Mucosa of descending colon (tissue), 3 donors: ENCODE results near the gene CPS1. TPM values are rescaled to one million over a fixed set of nuclear protein-coding genes. Genes with fewer than 3 reads are reported as not detected.

Source experiments
- ATAC-seq: fragments of 200-7000 bp; cut with Tn5 transposase; one replicate; pipeline ENCODE4 v1.9.1; 2020; ENCODE audit warnings: mild to moderate bottlenecking, moderate library complexity
- DNase-seq, 3 donors: peaks; one replicate each; pipeline ENCODE4 v3.0.0-alpha.2; 2020
- H3K36me3 ChIP-seq: fragments of 200-600 bp; one replicate; pipeline ENCODE4 v1.8.0; 2021; ENCODE audit warnings: low read depth, mild to moderate bottlenecking
- H3K4me1 ChIP-seq: fragments of 200-600 bp; one replicate; pipeline ENCODE4 v1.8.0; 2021; ENCODE audit warnings: low read depth, mild to moderate bottlenecking
- H3K4me3 ChIP-seq: fragments of 200-600 bp; one replicate; pipeline ENCODE4 v1.8.0; 2021; ENCODE audit warnings: mild to moderate bottlenecking
- H3K9me3 ChIP-seq: fragments of 200-600 bp; one replicate; pipeline ENCODE4 v1.8.0; 2021; ENCODE audit warnings: mild to moderate bottlenecking
- CTCF ChIP-seq: fragments of 200-600 bp; IDR thresholded peaks from one replicate; pipeline ENCODE4 v1.8.0; 2022; ENCODE audit warnings: antibody characterized with exemption, mild to moderate bottlenecking
- intact Hi-C, 2 donors: fragments of 100-400 bp; cut with DNase I in 1 of 2; cut with micrococcal nuclease in 1 of 2; formaldehyde crosslinking; loops; one replicate each; pipeline versions ENCODE4 v1.11.0 to v1.11.1; 2022; cut with DNase I, micrococcal nuclease
- total RNA-seq, 3 donors: library from RNA; stranded (reverse); fragmentation: NEBNext Ultra II Directional in 2 of 3; extraction: Animal tissue kit (Norgen Biotek cat#: 25700) in 2 of 3; gene quantifications; one replicate each; pipeline versions ENCODE4 v1.2.1 to v1.2.4, GENCODE V29; 2021 to 2023
- donor health status: DM: no; HTN: no; CAD: no; lungs with moderate emphysema.
- donor health status: DM: no; HTN: no; CAD: no.
- donor health status: DM: no; HTN: yes; CAD: no.

CPS1 gene
- total RNA-seq, 3 donors from 2014 or later = 0.29 to 1.5 (median 0.99) TPM

- H3K36me3 ChIP-seq = no peaks in the 10 kb centered on the region
- H3K9me3 ChIP-seq = no peaks in the 10 kb centered on the region
- no peaks in the 10 kb centered on the region for H3K4me1 ChIP-seq
- no peak for ATAC-seq
- DNase-seq = no peak
- H3K4me3 ChIP-seq = no peak overlapping the region
- intact Hi-C loops = no loop called here
- TF ChIP-seq CTCF = no peak
These were observed 48.3 kb downstream of the CPS1 start for GRCh38 chr2:210604666-210605065.

- DNase-seq = no peak
- Histone ChIP-seq H3K36me3 (no peaks in the 10 kb centered on the region), H3K9me3 (no peaks in the 10 kb centered on the region), H3K4me1 (no peaks in the 10 kb centered on the region), H3K4me3 (no peak overlapping the region)
- TF ChIP-seq CTCF = no peak
- intact Hi-C loops = no loop called here
- no peak for ATAC-seq
These were observed 49.6 kb downstream of the CPS1 start for GRCh38 chr2:210606001-210606400.

- Histone ChIP-seq H3K36me3 (no peaks in the 10 kb centered on the region), H3K4me1 (no peaks in the 10 kb centered on the region), H3K9me3 (no peaks in the 10 kb centered on the region), H3K4me3 (no peak overlapping the region)
- ATAC-seq = no peak
- TF ChIP-seq CTCF = no peak
- intact Hi-C loops = no loop called here
- DNase-seq = no peak
These were observed 55.1 kb downstream of the CPS1 start for GRCh38 chr2:210611466-210611865.

GRCh38 chr2:210616074-210616473, 59.7 kb downstream of the CPS1 start:
- no peak for ATAC-seq
- Histone ChIP-seq H3K9me3 (no peaks in the 10 kb centered on the region), H3K4me3 (no peak overlapping the region), H3K36me3 (no peaks in the 10 kb centered on the region), H3K4me1 (no peaks in the 10 kb centered on the region)
- no peak for TF ChIP-seq CTCF
- no peak for DNase-seq
- intact Hi-C loops = no loop called here

- DNase-seq (no peak), ATAC-seq (no peak)
- Histone ChIP-seq H3K4me3 (no peak overlapping the region), H3K9me3 (no peaks in the 10 kb centered on the region), H3K36me3 (no peaks in the 10 kb centered on the region), H3K4me1 (no peaks in the 10 kb centered on the region)
- TF ChIP-seq CTCF = no peak
- intact Hi-C loops = no loop called here
These were observed 60.9 kb downstream of the CPS1 start for GRCh38 chr2:210617318-210617717.

- H3K36me3 ChIP-seq = no peaks in the 10 kb centered on the region
- ATAC-seq = no peak
- intact Hi-C loops = no loop called here
- H3K4me1 ChIP-seq = no peaks in the 10 kb centered on the region
- TF ChIP-seq CTCF = peak; percentile 9
- DNase-seq = peak in 1 of 3 donors; percentile 50
- no peak overlapping the region for H3K4me3 ChIP-seq
- no peaks in the 10 kb centered on the region for H3K9me3 ChIP-seq
These were observed 61.4 kb downstream of the CPS1 start for GRCh38 chr2:210617732-210618330.
